HCT116 (cell line): ENCODE data around the gene ARHGEF16. TPM values are rescaled to one million over a fixed set of nuclear protein-coding genes. Genes with fewer than 3 reads are reported as not detected.

ENCODE experiments used
- ATAC-seq: fragments of 200-7000 bp; cut with Tn5 transposase; 2 replicates; pipeline ENCODE4 v1.9.1; 2020; ENCODE audit warnings: mild to moderate bottlenecking, moderate library complexity
- BruUV-seq: library from RNA; stranded (reverse); fragments of 400-500 nt; replicated peaks from 2 replicates; lab custom pipeline; 2021; lab: Mats Ljungman, UMichigan
- CTCF ChIA-PET: fragments of 300-600 bp; sonication (Branson Sonifier 250); formaldehyde crosslinking; loops from one replicate; lab custom pipeline; 2021; ENCODE audit warnings: antibody characterized with exemption; lab: Charles Lee
- POLR2A ChIA-PET: fragments of 300-600, 350-600 bp; sonication (Branson Sonifier 250); formaldehyde crosslinking; loops from one replicate; lab custom pipeline; 2021; ENCODE audit warnings: antibody characterized with exemption; lab: Charles Lee
- RAD21 ChIA-PET, 2 experiments: fragments of 300-600 bp; sonication (Branson Sonifier 250); formaldehyde crosslinking; loops; one replicate each; lab custom pipeline; 2023; ENCODE audit warnings: low total read pairs in 2 of 2; ENCODE audit not compliant: uncharacterized antibody in 2 of 2, unreplicated experiment in 2 of 2, low non-redundant PET in 1 of 2; lab: Charles Lee
- DNase-seq: peaks from one replicate; pipeline ENCODE4 v3.0.0-alpha.2; 2010; ENCODE audit warnings: low read depth, low spot score
- H2AFZ ChIP-seq: fragments of 200-600 bp; shearing (Covaris generic), sonication (generic); 2 replicates; pipeline ENCODE4 v1.6.1; 2017; ENCODE audit warnings: low read depth, mixed run types, mixed read lengths, antibody characterized with exemption, low read length; ENCODE audit not compliant: poor library complexity, severe bottlenecking
- H3K27ac ChIP-seq: 2 replicates; pipeline ENCODE4 v1.5.1; 2012; ENCODE audit warnings: low read depth, low read length
- H3K27me3 ChIP-seq: fragments of 200-600 bp; sonication (generic); 2 replicates; pipeline ENCODE4 v1.6.1; 2016; ENCODE audit warnings: mixed run types, low read length, mixed read lengths; ENCODE audit not compliant: insufficient read depth
- H3K36me3 ChIP-seq, 2 experiments: fragments of 200-500 bp in 1 of 2; fragments of 200-600 bp in 1 of 2; sonication (Bioruptor generic) in 1 of 2; sonication (generic) in 1 of 2; 2 replicates each; pipeline versions ENCODE4 v1.5.1 to v1.6.1; 2014 to 2016; ENCODE audit warnings: low read length in 2 of 2, inconsistent platforms in 1 of 2, mixed read lengths in 1 of 2, mixed run types in 1 of 2; ENCODE audit not compliant: insufficient read depth in 2 of 2, control insufficient read depth in 1 of 2
- H3K4me1 ChIP-seq, 2 experiments: fragments of 200-600 bp in 1 of 2; sonication (generic) in 1 of 2; 2 replicates each; pipeline versions ENCODE4 v1.5.1 to v1.6.1; 2012 to 2017; ENCODE audit warnings: low read length in 2 of 2, inconsistent platforms in 1 of 2, mild to moderate bottlenecking in 1 of 2, mixed read lengths in 1 of 2, mixed run types in 1 of 2, moderate library complexity in 1 of 2; ENCODE audit not compliant: insufficient read depth in 2 of 2, control insufficient read depth in 1 of 2
- H3K4me2 ChIP-seq: fragments of 200-600 bp; sonication (generic); 2 replicates; pipeline ENCODE4 v1.6.1; 2017; ENCODE audit warnings: mixed run types, low read length, mixed read lengths
- H3K4me3 ChIP-seq, 2 experiments: fragments of 200-600 bp in 1 of 2; sonication (generic) in 1 of 2; replicated peaks in 1 of 2; 2 replicates each; pipeline ENCODE4 v1.5.1; 2011 to 2016; ENCODE audit warnings: low read length in 2 of 2, control low read depth in 1 of 2, low read depth in 1 of 2, mild to moderate bottlenecking in 1 of 2, mixed read lengths in 1 of 2, mixed run types in 1 of 2
- H3K79me2 ChIP-seq: fragments of 200-600 bp; sonication (generic); 2 replicates; pipeline ENCODE4 v1.6.1; 2017; ENCODE audit warnings: mild to moderate bottlenecking, mixed run types, low read length, moderate library complexity, mixed read lengths; ENCODE audit not compliant: insufficient read depth
- H3K9ac ChIP-seq: fragments of 200-600 bp; sonication (generic); 2 replicates; pipeline ENCODE4 v1.6.1; 2016; ENCODE audit warnings: low read length, mixed read lengths
- H3K9me2 ChIP-seq: fragments of 200-600 bp; sonication (generic), shearing (Covaris generic); 2 replicates; pipeline ENCODE4 v1.6.1; 2017; ENCODE audit warnings: mixed run types, mild to moderate bottlenecking, moderate library complexity; ENCODE audit not compliant: insufficient read depth
- H3K9me3 ChIP-seq, 2 experiments: fragments of 200-500 bp in 1 of 2; fragments of 200-600 bp in 1 of 2; sonication (Bioruptor generic) in 1 of 2; sonication (generic) in 1 of 2; 2 replicates each; pipeline ENCODE4 v1.6.1; 2014 to 2017; ENCODE audit warnings: low read length in 2 of 2, mixed read lengths in 2 of 2, inconsistent platforms in 1 of 2, low read depth in 1 of 2, mild to moderate bottlenecking in 1 of 2, mixed run types in 1 of 2, moderate library complexity in 1 of 2; ENCODE audit not compliant: control insufficient read depth in 1 of 2, insufficient read depth in 1 of 2
- H4K20me1 ChIP-seq: fragments of 200-600 bp; sonication (generic), shearing (Covaris generic); 2 replicates; pipeline ENCODE4 v1.6.1; 2017; ENCODE audit warnings: mixed run types, mild to moderate bottlenecking, moderate library complexity; ENCODE audit not compliant: insufficient read depth
- CBX3 ChIP-seq: IDR thresholded peaks from 2 replicates; pipeline ENCODE4 v1.6.1; 2012; ENCODE audit warnings: low read depth
- EZH2 ChIP-seq: fragments of 200-600 bp; sonication (generic); IDR thresholded peaks from 2 replicates; pipeline ENCODE4 v1.6.1; 2017; ENCODE audit warnings: antibody characterized with exemption, mixed run types
- EZH2phosphoT487 ChIP-seq: fragments of 200-600 bp; IDR thresholded peaks from 2 replicates; pipeline ENCODE4 v1.6.1; 2018; ENCODE audit warnings: antibody characterized with exemption, borderline replicate concordance
- JUND ChIP-seq: IDR thresholded peaks from 2 replicates; pipeline ENCODE4 v1.6.1; 2012
- POLR2A ChIP-seq: IDR thresholded peaks from 2 replicates; pipeline ENCODE4 v1.7.0; 2011; ENCODE audit warnings: borderline replicate concordance; ENCODE audit not compliant: insufficient read depth, insufficient read length; ENCODE audit errors: extremely low read depth
- POLR2AphosphoS5 ChIP-seq: IDR thresholded peaks from 2 replicates; pipeline ENCODE4 v1.6.1; 2011; ENCODE audit warnings: mild to moderate bottlenecking, low read depth, low read length, moderate library complexity
- RAD21 ChIP-seq: IDR thresholded peaks from 2 replicates; pipeline ENCODE4 v1.6.1; 2012; ENCODE audit warnings: low read depth, mild to moderate bottlenecking
- SIN3A ChIP-seq: IDR thresholded peaks from 2 replicates; pipeline ENCODE4 v1.6.1; 2012; ENCODE audit warnings: low read depth
- SP1 ChIP-seq: IDR thresholded peaks from 2 replicates; pipeline ENCODE4 v1.6.1; 2012; ENCODE audit warnings: low read depth
- TCF7L2 ChIP-seq: IDR thresholded peaks from 2 replicates; pipeline ENCODE4 v1.7.0; 2011; ENCODE audit warnings: borderline replicate concordance, inconsistent platforms; ENCODE audit not compliant: insufficient read depth, insufficient read length; ENCODE audit errors: extremely low read depth
- ZNF274 ChIP-seq: fragments of 200-500 bp; sonication (Bioruptor generic); IDR thresholded peaks from 2 replicates; pipeline ENCODE4 v1.6.1; 2014; ENCODE audit warnings: mild to moderate bottlenecking, low read depth, low read length, inconsistent platforms
- intact Hi-C: fragments of 100-400 bp; cut with micrococcal nuclease; formaldehyde crosslinking; loops from 2 replicates; pipeline ENCODE4 v1.10.0; 2022
- total RNA-seq: library from RNA; stranded (reverse); gene quantifications from one replicate; pipeline ENCODE4 v1.2.1, GENCODE V29; 2021; ENCODE audit not compliant: unreplicated experiment
- TF ChIP-seq, protein P1 (sequence below), 3 experiments: fragments of 200-600 bp in 1 of 3; sonication (generic) in 1 of 3; IDR thresholded peaks in 2 of 3; conservative IDR thresholded peaks in 1 of 3; 2 replicates each; pipeline ENCODE4 v1.5.1; 2012 to 2017; ENCODE audit warnings: low read depth in 2 of 3, low read length in 2 of 3, antibody characterized with exemption in 1 of 3, borderline replicate concordance in 1 of 3, control low read depth in 1 of 3, mild to moderate bottlenecking in 1 of 3, mixed read lengths in 1 of 3, mixed run types in 1 of 3, moderate library complexity in 1 of 3; ENCODE audit not compliant: insufficient read depth in 1 of 3
- TF ChIP-seq, protein P2 (sequence below): IDR thresholded peaks from 2 replicates; pipeline ENCODE4 v1.6.1; 2012
- TF ChIP-seq, protein P3 (sequence below): IDR thresholded peaks from 2 replicates; pipeline ENCODE4 v1.6.1; 2012

ARHGEF16 gene
- total RNA-seq, 1 experiment from 2014 or later, result 37.4 TPM

DNA sequence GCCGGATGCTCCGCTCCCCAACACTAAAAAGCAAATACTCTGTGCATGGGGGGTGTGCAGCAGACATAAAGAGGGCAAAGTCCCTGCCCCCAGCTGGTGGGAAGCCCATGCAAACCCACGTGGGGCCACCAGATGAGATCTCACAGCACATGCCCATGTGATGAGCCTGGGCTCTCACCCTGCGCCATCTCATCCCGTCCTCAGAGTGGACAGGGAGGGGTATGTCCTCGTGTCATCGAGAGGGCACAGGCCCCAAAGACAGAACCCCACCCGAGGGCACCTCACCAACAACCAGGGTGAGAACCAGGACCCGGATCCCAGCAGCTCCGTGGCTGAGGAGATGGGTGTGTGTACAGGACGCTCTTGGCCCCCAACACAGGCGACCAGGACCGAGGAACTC, 25.1 kb upstream of the ARHGEF16 start:
- no TSS peak for BruUV-seq
- H3K79me2 ChIP-seq, result no peaks in the 10 kb centered on the region
- POLR2A ChIA-PET, result no interaction called here

DNA sequence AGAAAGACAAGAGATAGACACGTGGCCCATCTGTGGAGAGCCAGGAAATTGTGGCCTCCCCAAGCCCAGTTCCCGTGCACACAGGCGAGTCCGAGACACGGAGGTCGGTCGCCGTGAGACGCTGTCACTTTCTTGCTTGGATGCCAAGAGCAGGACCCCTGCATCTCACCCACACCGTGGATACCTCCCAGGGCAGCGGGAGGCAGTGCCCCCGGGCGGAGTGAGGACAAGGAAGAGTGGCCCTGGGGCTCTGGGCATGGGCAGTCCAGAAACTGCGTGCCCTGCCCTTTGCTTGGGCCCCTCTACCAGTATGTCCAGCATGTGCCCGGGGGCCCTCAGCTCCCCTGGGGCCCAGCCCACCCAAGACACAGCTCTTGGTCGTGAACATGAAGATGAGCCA, 24.7 kb upstream of the ARHGEF16 start:
- BruUV-seq, result no TSS peak
- H3K4me2 ChIP-seq, result no peak overlapping the region
- H3K79me2 ChIP-seq, result no peaks in the 10 kb centered on the region
- ChIA-PET POLR2A (no interaction called here), RAD21 (no interaction called here), CTCF (no interaction called here)
- H3K9me3 ChIP-seq, result no peaks in the 10 kb centered on the region
- H4K20me1 ChIP-seq, result no peaks in the 10 kb centered on the region
- no peak overlapping the region for H3K9ac ChIP-seq
- no peak overlapping the region for H2AFZ ChIP-seq
- H3K4me3 ChIP-seq, result no peak overlapping the region
- H3K36me3 ChIP-seq, result no peaks in the 10 kb centered on the region
- TF ChIP-seq TCF7L2, result no peak
- TF ChIP-seq, protein P1, sequence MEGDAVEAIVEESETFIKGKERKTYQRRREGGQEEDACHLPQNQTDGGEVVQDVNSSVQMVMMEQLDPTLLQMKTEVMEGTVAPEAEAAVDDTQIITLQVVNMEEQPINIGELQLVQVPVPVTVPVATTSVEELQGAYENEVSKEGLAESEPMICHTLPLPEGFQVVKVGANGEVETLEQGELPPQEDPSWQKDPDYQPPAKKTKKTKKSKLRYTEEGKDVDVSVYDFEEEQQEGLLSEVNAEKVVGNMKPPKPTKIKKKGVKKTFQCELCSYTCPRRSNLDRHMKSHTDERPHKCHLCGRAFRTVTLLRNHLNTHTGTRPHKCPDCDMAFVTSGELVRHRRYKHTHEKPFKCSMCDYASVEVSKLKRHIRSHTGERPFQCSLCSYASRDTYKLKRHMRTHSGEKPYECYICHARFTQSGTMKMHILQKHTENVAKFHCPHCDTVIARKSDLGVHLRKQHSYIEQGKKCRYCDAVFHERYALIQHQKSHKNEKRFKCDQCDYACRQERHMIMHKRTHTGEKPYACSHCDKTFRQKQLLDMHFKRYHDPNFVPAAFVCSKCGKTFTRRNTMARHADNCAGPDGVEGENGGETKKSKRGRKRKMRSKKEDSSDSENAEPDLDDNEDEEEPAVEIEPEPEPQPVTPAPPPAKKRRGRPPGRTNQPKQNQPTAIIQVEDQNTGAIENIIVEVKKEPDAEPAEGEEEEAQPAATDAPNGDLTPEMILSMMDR (IDR thresholded peaks at IDR 0.05 in 2 of 3, conservative IDR thresholded peaks at IDR 0.05 in 1 of 3; ENCODE audit: borderline replicate concordance in 1 of 3, insufficient read depth in 1 of 3, low read depth in 2 of 3, low read length in 2 of 3), result no peak
- TF ChIP-seq JUND, result no peak
- TF ChIP-seq POLR2A, result no peak
- no peak for TF ChIP-seq SP1
- TF ChIP-seq EZH2, result no peak
- no peak for TF ChIP-seq CBX3
- TF ChIP-seq POLR2AphosphoS5, result no peak
- no peak for TF ChIP-seq EZH2phosphoT487
- no peak for TF ChIP-seq RAD21
- no peaks in the 10 kb centered on the region for H3K27me3 ChIP-seq
- no peak overlapping the region for H3K27ac ChIP-seq
- no peak for ATAC-seq
- no peak for DNase-seq
- H3K9me2 ChIP-seq, result no peaks in the 10 kb centered on the region
- intact Hi-C loops, result no loop called here
- no peaks in the 10 kb centered on the region for H3K4me1 ChIP-seq

More for the DNA sequence above, 25.1 kb upstream of the ARHGEF16 start:
- H3K9ac ChIP-seq, result no peak overlapping the region
- H2AFZ ChIP-seq, result no peak overlapping the region
- H3K4me3 ChIP-seq, result no peak overlapping the region
- ChIA-PET CTCF (no interaction called here), RAD21 (no interaction called here)
- no peaks in the 10 kb centered on the region for H3K36me3 ChIP-seq
- intact Hi-C loops, result no loop called here
- ATAC-seq (no peak), DNase-seq (no peak)
- H3K4me1 ChIP-seq, result no peaks in the 10 kb centered on the region
- no peak overlapping the region for H3K4me2 ChIP-seq
- no peaks in the 10 kb centered on the region for H3K9me2 ChIP-seq
- H3K27me3 ChIP-seq, result no peaks in the 10 kb centered on the region
- H3K9me3 ChIP-seq, result no peaks in the 10 kb centered on the region
- TF ChIP-seq JUND, result no peak
- no peak for TF ChIP-seq POLR2AphosphoS5
- TF ChIP-seq, protein P2, sequence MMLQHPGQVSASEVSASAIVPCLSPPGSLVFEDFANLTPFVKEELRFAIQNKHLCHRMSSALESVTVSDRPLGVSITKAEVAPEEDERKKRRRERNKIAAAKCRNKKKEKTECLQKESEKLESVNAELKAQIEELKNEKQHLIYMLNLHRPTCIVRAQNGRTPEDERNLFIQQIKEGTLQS, result no peak
- TF ChIP-seq SP1, result no peak
- no peak for TF ChIP-seq SIN3A
- TF ChIP-seq, protein P3, sequence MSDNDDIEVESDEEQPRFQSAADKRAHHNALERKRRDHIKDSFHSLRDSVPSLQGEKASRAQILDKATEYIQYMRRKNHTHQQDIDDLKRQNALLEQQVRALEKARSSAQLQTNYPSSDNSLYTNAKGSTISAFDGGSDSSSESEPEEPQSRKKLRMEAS, result no peak
- no peak for TF ChIP-seq ZNF274
- TF ChIP-seq, all 23 proteins: peak for 0
- no peak overlapping the region for H3K27ac ChIP-seq
- no peaks in the 10 kb centered on the region for H4K20me1 ChIP-seq
